Neural crest cell (in vitro differentiated cells): ENCODE data around the gene UTRN. TPM values are rescaled to one million over a fixed set of nuclear protein-coding genes. Genes with fewer than 3 reads are reported as not detected.
A peak's percentile ranks its signal among the peaks of the same experiment; 100 is the strongest.

Experiments used
- DNase-seq: peaks from one replicate; pipeline ENCODE4 v3.0.0; 2021; ENCODE audit warnings: low read depth, mixed read lengths, low spot score
- H3K27ac Mint-ChIP-seq: one replicate; pipeline ENCODE4 v1.8.0; 2021; ENCODE audit warnings: mild to moderate bottlenecking, mixed read lengths; ENCODE audit not compliant: unreplicated experiment
- H3K27me3 Mint-ChIP-seq: 2 replicates; pipeline ENCODE4 v1.8.0; 2021; ENCODE audit warnings: low read depth, mild to moderate bottlenecking, mixed read lengths
- H3K36me3 Mint-ChIP-seq: 2 replicates; pipeline ENCODE4 v1.8.0; 2021; ENCODE audit warnings: low read depth, mild to moderate bottlenecking, mixed read lengths
- H3K4me1 Mint-ChIP-seq: 2 replicates; pipeline ENCODE4 v1.8.0; 2021; ENCODE audit warnings: mixed read lengths
- H3K4me3 Mint-ChIP-seq: one replicate; pipeline ENCODE4 v1.8.0; 2021; ENCODE audit warnings: mild to moderate bottlenecking, mixed read lengths
- H3K9me3 Mint-ChIP-seq: 2 replicates; pipeline ENCODE4 v1.8.0; 2021; ENCODE audit warnings: mixed read lengths
- total RNA-seq: library from RNA; stranded (reverse); gene quantifications from 2 replicates; pipeline ENCODE4 v1.2.1, GENCODE V29; 2021
- TF ChIP-seq, protein P1 (sequence below): fragments of 200-600 bp; sonication (generic); conservative IDR thresholded peaks from 2 replicates; pipeline ENCODE4 v1.5.0; 2021; ENCODE audit warnings: antibody characterized with exemption, mild to moderate bottlenecking

The UTRN gene
- total RNA-seq, 1 donor from 2014 or later = 74.0 TPM

GRCh38 chr6:144319211-144319610 is 34.1 kb downstream of the UTRN start:
- Mint-ChIP-seq H3K27ac (no peak overlapping the region), H3K36me3 (no peaks in the 10 kb centered on the region), H3K4me3 (no peak overlapping the region), H3K4me1 (peaks cover 13% of the 10 kb centered on the region), H3K27me3 (no peaks in the 10 kb centered on the region), H3K9me3 (no peaks in the 10 kb centered on the region)
- no peak for DNase-seq
- TF ChIP-seq, protein P1, sequence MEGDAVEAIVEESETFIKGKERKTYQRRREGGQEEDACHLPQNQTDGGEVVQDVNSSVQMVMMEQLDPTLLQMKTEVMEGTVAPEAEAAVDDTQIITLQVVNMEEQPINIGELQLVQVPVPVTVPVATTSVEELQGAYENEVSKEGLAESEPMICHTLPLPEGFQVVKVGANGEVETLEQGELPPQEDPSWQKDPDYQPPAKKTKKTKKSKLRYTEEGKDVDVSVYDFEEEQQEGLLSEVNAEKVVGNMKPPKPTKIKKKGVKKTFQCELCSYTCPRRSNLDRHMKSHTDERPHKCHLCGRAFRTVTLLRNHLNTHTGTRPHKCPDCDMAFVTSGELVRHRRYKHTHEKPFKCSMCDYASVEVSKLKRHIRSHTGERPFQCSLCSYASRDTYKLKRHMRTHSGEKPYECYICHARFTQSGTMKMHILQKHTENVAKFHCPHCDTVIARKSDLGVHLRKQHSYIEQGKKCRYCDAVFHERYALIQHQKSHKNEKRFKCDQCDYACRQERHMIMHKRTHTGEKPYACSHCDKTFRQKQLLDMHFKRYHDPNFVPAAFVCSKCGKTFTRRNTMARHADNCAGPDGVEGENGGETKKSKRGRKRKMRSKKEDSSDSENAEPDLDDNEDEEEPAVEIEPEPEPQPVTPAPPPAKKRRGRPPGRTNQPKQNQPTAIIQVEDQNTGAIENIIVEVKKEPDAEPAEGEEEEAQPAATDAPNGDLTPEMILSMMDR = no peak

DNA sequence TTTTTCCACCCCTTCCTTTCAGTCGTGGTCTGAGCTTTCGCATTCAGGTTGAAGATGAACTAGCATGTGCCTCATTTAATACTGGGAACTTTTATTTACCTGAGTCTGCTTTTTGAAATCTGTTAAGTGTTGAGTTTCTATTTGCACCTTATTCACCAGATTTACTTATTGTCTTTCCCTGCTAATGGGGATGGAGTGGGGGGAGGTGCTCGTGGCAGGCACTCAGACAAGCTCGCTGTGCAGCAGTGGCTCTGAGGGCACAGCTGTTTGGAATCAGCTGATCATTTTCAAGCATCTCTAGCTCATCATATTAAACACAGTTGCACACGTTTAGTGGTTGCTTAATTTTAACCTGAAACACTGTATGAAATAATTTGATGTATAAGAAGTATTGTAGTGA is 35.6 kb downstream of the UTRN start:
- TF ChIP-seq, protein P1 = no peak
- Mint-ChIP-seq H3K4me3 (no peak overlapping the region), H3K9me3 (no peaks in the 10 kb centered on the region), H3K27me3 (no peaks in the 10 kb centered on the region), H3K4me1 (peaks cover 13% of the 10 kb centered on the region), H3K36me3 (no peaks in the 10 kb centered on the region), H3K27ac (no peak overlapping the region)
- no peak for DNase-seq

DNA sequence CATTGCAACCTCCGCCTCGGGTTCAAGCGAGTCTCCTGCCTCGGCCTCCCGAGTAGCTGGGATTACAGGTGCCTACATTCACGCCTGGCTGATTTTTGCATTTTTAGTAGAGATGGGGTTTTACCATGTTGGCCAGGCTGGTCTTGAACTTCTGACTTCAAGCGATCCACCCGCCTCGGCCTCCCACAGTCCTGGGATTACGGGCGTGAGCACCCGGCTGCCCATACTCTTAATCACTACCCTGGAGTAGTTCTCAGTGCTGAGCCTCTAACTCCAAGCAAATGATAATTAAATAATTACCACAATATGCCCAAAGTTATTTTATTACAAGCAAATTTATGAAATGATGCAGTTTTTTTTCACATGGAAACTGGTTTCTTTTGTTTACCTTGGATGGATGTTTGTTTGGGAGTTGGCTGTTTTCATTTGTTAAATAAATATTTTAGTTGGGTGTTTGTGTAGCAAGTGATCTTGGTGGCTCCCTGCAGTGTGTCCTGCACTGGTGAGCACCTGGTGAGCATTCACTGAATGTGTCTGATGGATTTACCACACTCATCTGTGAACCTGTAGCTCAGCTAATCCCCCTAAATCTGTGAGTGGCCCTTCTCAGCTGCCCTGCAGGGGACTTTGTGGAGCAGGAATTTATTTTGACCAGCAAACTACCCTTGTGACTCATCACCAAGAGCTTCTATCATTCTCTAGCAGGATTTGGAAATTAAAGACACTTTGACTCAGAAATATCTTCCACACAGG is 36.9 kb downstream of the UTRN start:
- Mint-ChIP-seq H3K4me1 (peaks cover 17% of the 10 kb centered on the region), H3K27ac (peak overlapping the region; percentile 78), H3K27me3 (no peaks in the 10 kb centered on the region), H3K9me3 (no peaks in the 10 kb centered on the region), H3K4me3 (no peak overlapping the region), H3K36me3 (no peaks in the 10 kb centered on the region)
- TF ChIP-seq, protein P1 = no peak
- DNase-seq = no peak

- Mint-ChIP-seq H3K4me3 (no peak overlapping the region), H3K36me3 (no peaks in the 10 kb centered on the region), H3K27me3 (no peaks in the 10 kb centered on the region), H3K4me1 (peaks cover 25% of the 10 kb centered on the region), H3K27ac (no peak overlapping the region), H3K9me3 (no peaks in the 10 kb centered on the region)
- TF ChIP-seq, protein P1 = no peak
- no peak for DNase-seq
Observed at GRCh38 chr6:144325232-144325631, 40.1 kb downstream of the UTRN start.

GRCh38 chr6:144326393-144326792 is 41.3 kb downstream of the UTRN start:
- H3K27me3 Mint-ChIP-seq = no peaks in the 10 kb centered on the region
- no peaks in the 10 kb centered on the region for H3K9me3 Mint-ChIP-seq
- H3K27ac Mint-ChIP-seq = no peak overlapping the region
- peaks cover 16% of the 10 kb centered on the region for H3K4me1 Mint-ChIP-seq
- H3K4me3 Mint-ChIP-seq = no peak overlapping the region
- no peak for DNase-seq
- TF ChIP-seq, protein P1 = no peak
- no peaks in the 10 kb centered on the region for H3K36me3 Mint-ChIP-seq
